ENCODE measurements around the gene HLA-DOB. TPM values are rescaled to one million over a fixed set of nuclear protein-coding genes. Genes with fewer than 3 reads are reported as not detected.
A peak's percentile ranks its signal among the peaks of the same experiment; 100 is the strongest.

Gene HLA-DOB
- total and polyA plus RNA-seq, 10 of the 15 experiments (the other 5 are each of a cell fraction or from before 2014, with no cell fraction given): 27.4 to 79.1 (median 37.0) TPM

DNA sequence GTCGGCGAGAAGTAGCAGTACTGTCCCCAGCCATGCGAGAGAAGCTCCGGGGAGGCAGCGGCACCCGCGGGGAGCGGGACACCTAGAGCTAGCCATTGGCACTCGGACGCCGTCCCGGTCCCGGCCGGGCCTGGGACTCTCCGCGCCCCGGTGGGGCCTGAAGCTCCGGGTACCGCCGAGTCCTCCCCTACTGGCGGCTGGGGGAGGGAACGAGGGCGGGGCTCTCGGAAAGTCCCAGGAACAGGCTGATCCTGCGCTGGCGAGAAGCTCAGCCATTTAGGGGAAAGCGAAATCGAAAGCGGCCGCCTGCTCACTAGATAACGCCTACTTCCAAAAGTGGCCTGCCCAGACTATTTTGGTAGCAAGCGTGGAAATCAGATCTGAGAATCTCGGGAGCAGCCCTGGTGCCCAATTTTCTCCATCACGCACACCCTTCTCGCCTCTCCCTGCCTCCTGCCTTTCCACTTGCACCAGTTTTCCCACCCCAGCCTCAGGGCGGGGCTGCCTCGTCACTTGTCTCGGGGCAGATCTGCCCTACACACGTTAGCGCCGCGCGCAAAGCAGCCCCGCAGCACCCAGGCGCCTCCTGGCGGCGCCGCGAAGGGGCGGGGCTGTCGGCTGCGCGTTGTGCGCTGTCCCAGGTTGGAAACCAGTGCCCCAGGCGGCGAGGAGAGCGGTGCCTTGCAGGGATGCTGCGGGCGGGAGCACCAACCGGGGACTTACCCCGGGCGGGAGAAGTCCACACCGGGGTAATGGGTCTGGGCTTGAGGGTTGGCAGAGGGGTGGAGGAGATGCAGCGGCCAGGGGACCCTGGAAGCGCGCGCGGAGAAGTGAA lies 37.0 kb upstream of the HLA-DOB start, which contains the start of the genes PSMB9 and TAP1 (continued):
- TF ChIP-seq, protein P1, sequence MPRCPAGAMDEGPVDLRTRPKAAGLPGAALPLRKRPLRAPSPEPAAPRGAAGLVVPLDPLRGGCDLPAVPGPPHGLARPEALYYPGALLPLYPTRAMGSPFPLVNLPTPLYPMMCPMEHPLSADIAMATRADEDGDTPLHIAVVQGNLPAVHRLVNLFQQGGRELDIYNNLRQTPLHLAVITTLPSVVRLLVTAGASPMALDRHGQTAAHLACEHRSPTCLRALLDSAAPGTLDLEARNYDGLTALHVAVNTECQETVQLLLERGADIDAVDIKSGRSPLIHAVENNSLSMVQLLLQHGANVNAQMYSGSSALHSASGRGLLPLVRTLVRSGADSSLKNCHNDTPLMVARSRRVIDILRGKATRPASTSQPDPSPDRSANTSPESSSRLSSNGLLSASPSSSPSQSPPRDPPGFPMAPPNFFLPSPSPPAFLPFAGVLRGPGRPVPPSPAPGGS (IDR thresholded peaks at IDR 0.05; ENCODE audit: borderline replicate concordance, insufficient read depth, low read depth, low read length, poor library complexity, severe bottlenecking): peak; percentile 52
- TF ChIP-seq BHLHE40 (IDR thresholded peaks at IDR 0.05; ENCODE audit: borderline replicate concordance in 1 of 2, low read depth in 2 of 2, low read length in 1 of 2) (peak; percentile 77 to 82), EZH2 (IDR thresholded peaks at IDR 0.05; ENCODE audit: borderline replicate concordance, control insufficient read depth, low read depth, low read length) (no peak), SRF (IDR thresholded peaks at IDR 0.05; ENCODE audit: low read depth in 2 of 2, low read length in 2 of 2) (peak in 1 of 2 experiments; percentile 84; a peak in 2 of 4 replicates), BCL11A (IDR thresholded peaks at IDR 0.05; ENCODE audit: low read depth, low read length) (no peak), GATAD2B (conservative IDR thresholded peaks at IDR 0.05; ENCODE audit: low read depth) (peak; percentile 45; the same call in 1 of the 2 replicates), CHD4 (IDR thresholded peaks at IDR 0.05) (no peak), HDAC6 (IDR thresholded peaks at IDR 0.05; ENCODE audit: unreplicated experiment) (no peak), SPI1 (IDR thresholded peaks at IDR 0.05; ENCODE audit: borderline replicate concordance, insufficient read depth, low read depth, low read length) (no peak), JUND (IDR thresholded peaks at IDR 0.05; ENCODE audit: low read depth, low read length) (no peak), PAX8 (IDR thresholded peaks at IDR 0.05) (no peak)
- TF ChIP-seq, protein P2, sequence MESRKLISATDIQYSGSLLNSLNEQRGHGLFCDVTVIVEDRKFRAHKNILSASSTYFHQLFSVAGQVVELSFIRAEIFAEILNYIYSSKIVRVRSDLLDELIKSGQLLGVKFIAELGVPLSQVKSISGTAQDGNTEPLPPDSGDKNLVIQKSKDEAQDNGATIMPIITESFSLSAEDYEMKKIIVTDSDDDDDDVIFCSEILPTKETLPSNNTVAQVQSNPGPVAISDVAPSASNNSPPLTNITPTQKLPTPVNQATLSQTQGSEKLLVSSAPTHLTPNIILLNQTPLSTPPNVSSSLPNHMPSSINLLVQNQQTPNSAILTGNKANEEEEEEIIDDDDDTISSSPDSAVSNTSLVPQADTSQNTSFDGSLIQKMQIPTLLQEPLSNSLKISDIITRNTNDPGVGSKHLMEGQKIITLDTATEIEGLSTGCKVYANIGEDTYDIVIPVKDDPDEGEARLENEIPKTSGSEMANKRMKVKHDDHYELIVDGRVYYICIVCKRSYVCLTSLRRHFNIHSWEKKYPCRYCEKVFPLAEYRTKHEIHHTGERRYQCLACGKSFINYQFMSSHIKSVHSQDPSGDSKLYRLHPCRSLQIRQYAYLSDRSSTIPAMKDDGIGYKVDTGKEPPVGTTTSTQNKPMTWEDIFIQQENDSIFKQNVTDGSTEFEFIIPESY (IDR thresholded peaks at IDR 0.05): no peak
- TF ChIP-seq, protein P3, sequence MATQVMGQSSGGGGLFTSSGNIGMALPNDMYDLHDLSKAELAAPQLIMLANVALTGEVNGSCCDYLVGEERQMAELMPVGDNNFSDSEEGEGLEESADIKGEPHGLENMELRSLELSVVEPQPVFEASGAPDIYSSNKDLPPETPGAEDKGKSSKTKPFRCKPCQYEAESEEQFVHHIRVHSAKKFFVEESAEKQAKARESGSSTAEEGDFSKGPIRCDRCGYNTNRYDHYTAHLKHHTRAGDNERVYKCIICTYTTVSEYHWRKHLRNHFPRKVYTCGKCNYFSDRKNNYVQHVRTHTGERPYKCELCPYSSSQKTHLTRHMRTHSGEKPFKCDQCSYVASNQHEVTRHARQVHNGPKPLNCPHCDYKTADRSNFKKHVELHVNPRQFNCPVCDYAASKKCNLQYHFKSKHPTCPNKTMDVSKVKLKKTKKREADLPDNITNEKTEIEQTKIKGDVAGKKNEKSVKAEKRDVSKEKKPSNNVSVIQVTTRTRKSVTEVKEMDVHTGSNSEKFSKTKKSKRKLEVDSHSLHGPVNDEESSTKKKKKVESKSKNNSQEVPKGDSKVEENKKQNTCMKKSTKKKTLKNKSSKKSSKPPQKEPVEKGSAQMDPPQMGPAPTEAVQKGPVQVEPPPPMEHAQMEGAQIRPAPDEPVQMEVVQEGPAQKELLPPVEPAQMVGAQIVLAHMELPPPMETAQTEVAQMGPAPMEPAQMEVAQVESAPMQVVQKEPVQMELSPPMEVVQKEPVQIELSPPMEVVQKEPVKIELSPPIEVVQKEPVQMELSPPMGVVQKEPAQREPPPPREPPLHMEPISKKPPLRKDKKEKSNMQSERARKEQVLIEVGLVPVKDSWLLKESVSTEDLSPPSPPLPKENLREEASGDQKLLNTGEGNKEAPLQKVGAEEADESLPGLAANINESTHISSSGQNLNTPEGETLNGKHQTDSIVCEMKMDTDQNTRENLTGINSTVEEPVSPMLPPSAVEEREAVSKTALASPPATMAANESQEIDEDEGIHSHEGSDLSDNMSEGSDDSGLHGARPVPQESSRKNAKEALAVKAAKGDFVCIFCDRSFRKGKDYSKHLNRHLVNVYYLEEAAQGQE (IDR thresholded peaks at IDR 0.05; ENCODE audit: low read depth, low read length): peak; percentile 76
- TF ChIP-seq, protein P4, sequence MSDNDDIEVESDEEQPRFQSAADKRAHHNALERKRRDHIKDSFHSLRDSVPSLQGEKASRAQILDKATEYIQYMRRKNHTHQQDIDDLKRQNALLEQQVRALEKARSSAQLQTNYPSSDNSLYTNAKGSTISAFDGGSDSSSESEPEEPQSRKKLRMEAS (IDR thresholded peaks at IDR 0.05; ENCODE audit: low read depth, low read length): no peak; the same call in 1 of the 2 replicates
- TF ChIP-seq, protein P5, sequence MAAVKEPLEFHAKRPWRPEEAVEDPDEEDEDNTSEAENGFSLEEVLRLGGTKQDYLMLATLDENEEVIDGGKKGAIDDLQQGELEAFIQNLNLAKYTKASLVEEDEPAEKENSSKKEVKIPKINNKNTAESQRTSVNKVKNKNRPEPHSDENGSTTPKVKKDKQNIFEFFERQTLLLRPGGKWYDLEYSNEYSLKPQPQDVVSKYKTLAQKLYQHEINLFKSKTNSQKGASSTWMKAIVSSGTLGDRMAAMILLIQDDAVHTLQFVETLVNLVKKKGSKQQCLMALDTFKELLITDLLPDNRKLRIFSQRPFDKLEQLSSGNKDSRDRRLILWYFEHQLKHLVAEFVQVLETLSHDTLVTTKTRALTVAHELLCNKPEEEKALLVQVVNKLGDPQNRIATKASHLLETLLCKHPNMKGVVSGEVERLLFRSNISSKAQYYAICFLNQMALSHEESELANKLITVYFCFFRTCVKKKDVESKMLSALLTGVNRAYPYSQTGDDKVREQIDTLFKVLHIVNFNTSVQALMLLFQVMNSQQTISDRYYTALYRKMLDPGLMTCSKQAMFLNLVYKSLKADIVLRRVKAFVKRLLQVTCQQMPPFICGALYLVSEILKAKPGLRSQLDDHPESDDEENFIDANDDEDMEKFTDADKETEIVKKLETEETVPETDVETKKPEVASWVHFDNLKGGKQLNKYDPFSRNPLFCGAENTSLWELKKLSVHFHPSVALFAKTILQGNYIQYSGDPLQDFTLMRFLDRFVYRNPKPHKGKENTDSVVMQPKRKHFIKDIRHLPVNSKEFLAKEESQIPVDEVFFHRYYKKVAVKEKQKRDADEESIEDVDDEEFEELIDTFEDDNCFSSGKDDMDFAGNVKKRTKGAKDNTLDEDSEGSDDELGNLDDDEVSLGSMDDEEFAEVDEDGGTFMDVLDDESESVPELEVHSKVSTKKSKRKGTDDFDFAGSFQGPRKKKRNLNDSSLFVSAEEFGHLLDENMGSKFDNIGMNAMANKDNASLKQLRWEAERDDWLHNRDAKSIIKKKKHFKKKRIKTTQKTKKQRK (IDR thresholded peaks at IDR 0.05; ENCODE audit: low read depth, low read length): no peak

All from GM12878 (cell line).